Measurements from ENCODE around the gene OR5AR1.
"Not testable (repeated sequence)": the region's sequence is repeated elsewhere in the genome, so short reads cannot be mapped to it uniquely, and the experiment has no call there.

OR5AR1 gene

DNA sequence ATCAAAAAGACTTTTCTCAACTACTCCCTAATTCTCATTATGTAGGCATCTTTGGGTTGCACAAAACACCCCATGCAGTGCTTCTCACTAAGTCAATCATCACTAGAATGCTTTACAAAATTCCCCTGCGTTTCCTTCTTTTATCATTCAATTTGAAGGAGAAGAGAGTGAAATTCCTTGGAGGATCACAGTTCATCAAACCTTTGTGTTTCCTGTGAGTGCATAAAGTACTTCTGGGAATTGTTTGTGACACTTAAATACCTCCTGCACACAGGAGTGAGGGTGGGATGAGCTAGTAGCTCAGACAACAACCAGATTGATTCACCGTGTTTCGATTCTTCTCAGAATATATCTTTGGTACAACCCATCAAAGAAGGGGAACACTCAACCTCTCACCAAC lies 3.7 kb upstream of the OR5AR1 start:
- no peak overlapping the region for H3K4me3 ChIP-seq
- TF ChIP-seq, protein P1, sequence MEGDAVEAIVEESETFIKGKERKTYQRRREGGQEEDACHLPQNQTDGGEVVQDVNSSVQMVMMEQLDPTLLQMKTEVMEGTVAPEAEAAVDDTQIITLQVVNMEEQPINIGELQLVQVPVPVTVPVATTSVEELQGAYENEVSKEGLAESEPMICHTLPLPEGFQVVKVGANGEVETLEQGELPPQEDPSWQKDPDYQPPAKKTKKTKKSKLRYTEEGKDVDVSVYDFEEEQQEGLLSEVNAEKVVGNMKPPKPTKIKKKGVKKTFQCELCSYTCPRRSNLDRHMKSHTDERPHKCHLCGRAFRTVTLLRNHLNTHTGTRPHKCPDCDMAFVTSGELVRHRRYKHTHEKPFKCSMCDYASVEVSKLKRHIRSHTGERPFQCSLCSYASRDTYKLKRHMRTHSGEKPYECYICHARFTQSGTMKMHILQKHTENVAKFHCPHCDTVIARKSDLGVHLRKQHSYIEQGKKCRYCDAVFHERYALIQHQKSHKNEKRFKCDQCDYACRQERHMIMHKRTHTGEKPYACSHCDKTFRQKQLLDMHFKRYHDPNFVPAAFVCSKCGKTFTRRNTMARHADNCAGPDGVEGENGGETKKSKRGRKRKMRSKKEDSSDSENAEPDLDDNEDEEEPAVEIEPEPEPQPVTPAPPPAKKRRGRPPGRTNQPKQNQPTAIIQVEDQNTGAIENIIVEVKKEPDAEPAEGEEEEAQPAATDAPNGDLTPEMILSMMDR (IDR thresholded peaks at IDR 0.05): no peak
- DNase-seq (ENCODE audit: low spot score): no peak

DNA sequence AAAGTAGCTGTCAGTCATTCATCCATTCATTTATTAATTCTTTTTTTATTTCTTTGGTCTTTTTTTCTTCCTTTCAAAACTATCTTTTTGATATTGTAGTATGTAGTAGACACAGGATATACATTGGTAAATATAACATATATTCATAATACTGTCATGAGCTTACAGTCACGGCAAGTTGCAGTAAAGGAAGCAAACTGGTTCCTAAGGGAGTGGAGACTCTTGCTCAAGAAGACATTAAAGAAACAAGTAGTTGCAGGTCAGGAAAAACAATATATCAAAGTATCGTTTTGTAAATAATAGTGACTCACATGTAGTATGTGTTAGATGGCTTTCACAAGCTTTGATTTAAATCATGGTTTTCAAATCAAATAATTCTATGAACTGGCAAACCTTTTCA lies 7.5 kb downstream of the OR5AR1 start:
- no peak for DNase-seq (ENCODE audit: low spot score)
- Histone ChIP-seq H3K4me3 (no peak overlapping the region), H3K27ac (no peak overlapping the region)
- TF ChIP-seq, protein P1 (IDR thresholded peaks at IDR 0.05): no peak

More for the DNA sequence above, 3.7 kb upstream of the OR5AR1 start:
- H3K27ac ChIP-seq: no peak overlapping the region

DNA sequence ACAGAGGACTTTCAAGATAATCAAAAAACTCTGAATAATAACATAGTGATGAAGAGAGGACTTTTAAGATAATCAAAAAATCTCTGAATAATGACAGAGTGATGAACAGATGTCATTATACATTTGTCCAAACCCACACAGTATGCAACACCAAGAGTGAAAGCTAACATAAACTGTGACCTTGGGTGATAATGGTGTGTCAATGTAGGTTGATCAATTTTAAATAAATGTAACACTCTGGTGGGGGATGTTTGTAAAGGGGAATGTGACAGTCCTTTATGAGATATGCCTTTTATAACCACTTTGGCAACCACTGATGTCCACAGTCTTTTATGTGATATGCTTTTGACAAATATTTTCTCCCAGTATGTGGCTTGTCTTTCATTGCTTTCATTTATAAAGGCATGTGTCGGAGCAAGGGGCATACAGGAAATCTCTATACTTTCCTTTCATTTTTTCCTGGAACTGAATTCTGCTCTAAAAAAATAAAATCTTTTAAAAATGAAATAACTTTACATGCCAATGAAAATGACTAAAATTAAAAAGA lies 25.1 kb downstream of the OR5AR1 start:
- no peak for DNase-seq (ENCODE audit: low spot score)
- Histone ChIP-seq H3K4me3 (no peak overlapping the region), H3K27ac (no peak overlapping the region)
- TF ChIP-seq, protein P1 (IDR thresholded peaks at IDR 0.05): no peak

DNA sequence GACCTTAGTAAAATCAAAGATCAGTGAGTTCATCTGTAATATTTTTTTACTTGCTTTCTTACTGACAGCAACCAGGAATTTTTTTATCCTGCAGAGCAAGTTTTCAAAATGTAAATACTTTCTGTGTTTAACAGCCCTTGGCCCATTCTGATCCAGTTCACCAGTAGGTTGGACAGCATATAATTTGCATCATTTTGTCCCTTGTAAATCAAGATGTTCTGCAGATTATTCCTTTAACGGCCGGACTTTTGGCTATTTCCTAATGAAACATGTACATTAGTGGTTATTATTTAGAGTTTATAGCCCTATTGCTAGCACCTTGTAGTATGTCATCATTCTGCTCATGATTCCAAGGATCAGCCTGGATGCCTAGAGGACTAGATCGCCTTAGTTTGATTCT lies 27.7 kb downstream of the OR5AR1 start:
- DNase-seq (ENCODE audit: low spot score); H3K27ac ChIP-seq; H3K4me3 ChIP-seq: not testable (repeated sequence)

DNA sequence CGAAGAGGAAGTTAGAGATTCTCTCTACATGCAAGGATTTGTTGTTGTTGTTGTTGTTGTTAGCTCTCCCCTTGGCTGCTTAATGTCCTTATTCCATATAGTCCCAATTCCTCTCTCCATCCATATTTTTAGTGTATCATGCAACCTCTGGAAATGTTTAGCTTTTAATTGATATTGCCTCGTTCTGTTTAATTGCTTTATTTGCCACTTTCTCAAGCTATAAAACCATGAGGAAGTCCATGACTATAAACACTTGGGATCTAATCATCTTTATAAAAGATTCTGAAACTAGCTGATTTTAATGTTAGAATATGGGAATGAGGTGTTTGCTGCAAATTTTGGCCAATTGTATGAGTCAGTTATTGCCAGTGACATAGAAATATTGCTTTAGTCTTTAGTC lies 29.9 kb downstream of the OR5AR1 start:
- TF ChIP-seq, protein P1 (IDR thresholded peaks at IDR 0.05): no peak
- no peak overlapping the region for H3K4me3 ChIP-seq
- no peak overlapping the region for H3K27ac ChIP-seq
- no peak for DNase-seq (ENCODE audit: low spot score)

DNA sequence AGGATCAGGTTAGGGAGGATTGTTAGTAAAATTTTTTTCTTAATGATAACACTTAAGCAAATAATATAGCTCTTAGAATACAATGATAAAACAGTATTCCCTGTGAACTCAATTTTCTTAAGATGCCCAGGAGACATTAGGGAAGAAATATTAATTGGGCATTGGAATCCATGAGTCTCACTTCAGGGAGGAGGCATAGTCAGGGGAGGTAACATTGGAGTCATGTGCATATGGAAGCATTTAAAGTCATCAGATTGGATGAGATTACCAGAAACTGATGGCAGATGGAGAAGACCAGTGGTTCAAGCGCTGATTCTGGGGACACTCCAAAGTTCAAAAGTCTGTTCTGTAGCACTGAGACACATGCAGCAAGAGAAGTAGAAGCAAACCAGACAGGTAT lies 35.3 kb downstream of the OR5AR1 start, which contains the start of gene OR9G1:
OR9G1 (plus strand) TSS at position 301 of the 400 bp plus-strand sequence. CDS start 1,293 bp downstream, outside the sequence.
- Histone ChIP-seq H3K4me3 (no peak within 1 kb of the TSS), H3K27ac (no peak within 1 kb of the TSS)
- no peak for DNase-seq (ENCODE audit: low spot score)
- TF ChIP-seq, protein P1 (IDR thresholded peaks at IDR 0.05): no peak

DNA sequence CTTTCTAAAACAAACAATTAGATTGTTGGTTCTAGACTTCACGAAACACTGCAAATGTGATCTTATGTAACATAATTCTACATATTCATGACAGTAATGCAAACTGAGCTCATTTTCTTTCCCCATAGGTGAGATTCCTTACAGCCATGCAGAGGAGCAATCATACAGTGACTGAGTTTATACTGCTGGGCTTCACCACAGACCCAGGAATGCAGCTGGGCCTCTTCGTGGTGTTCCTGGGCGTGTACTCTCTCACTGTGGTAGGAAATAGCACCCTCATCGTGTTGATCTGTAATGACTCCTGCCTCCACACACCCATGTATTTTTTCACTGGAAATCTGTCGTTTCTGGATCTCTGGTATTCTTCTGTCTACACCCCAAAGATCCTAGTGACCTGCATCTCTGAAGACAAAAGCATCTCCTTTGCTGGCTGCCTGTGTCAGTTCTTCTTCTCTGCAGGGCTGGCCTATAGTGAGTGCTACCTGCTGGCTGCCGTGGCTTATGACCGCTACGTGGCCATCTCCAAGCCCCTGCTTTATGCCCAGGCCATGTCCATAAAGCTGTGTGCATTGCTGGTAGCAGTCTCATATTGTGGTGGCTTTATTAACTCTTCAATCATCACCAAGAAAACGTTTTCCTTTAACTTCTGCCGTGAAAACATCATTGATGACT lies 36.9 kb downstream of the OR5AR1 start:
- Histone ChIP-seq H3K4me3 (no peak overlapping the region), H3K27ac (no peak overlapping the region)
- DNase-seq (ENCODE audit: low spot score): no peak
- TF ChIP-seq, protein P1 (IDR thresholded peaks at IDR 0.05): no peak

All from coronary artery (tissue), 2 donors.